ENCODE measurements around the gene CYREN. TPM values are rescaled to one million over a fixed set of nuclear protein-coding genes. Genes with fewer than 3 reads are reported as not detected.

Gene CYREN
- total RNA-seq, 4 donors from 2014 or later: 41.8 to 50.6 (median 49.4) TPM

- Histone ChIP-seq H3K27me3 (no peaks in the 10 kb centered on the region), H3K9me3 (no peaks in the 10 kb centered on the region), H3K4me1 (peaks cover 0 to 10% (median 0%) of the 10 kb centered on the region in 4 donors), H3K27ac (no peak overlapping the region), H3K36me3 (peaks cover 6 to 93% (median 21%) of the 10 kb centered on the region in 3 donors), H3K4me3 (no peak overlapping the region)
- WGBS, 2 donors: 87 to 93% methylated on average over 9 to 11 of the region's 11 CpGs
- DNase-seq (ENCODE audit: low spot score in 2 of 2): no peak
- TF ChIP-seq EP300 (IDR thresholded peaks at IDR 0.05) (no peak), CTCF (IDR thresholded peaks at IDR 0.05) (no peak), POLR2A (IDR thresholded peaks at IDR 0.05) (no peak)
These were observed 22.5 kb upstream of the CYREN start for GRCh38 chr7:135192914-135193536.

- Histone ChIP-seq H3K27me3 (no peaks in the 10 kb centered on the region), H3K9me3 (no peaks in the 10 kb centered on the region), H3K27ac (no peak overlapping the region), H3K4me1 (peaks cover 0 to 10% (median 0%) of the 10 kb centered on the region in 4 donors), H3K36me3 (peaks cover 6 to 93% (median 28%) of the 10 kb centered on the region in 3 donors), H3K4me3 (no peak overlapping the region)
- TF ChIP-seq CTCF (IDR thresholded peaks at IDR 0.05) (no peak), POLR2A (IDR thresholded peaks at IDR 0.05) (no peak), EP300 (IDR thresholded peaks at IDR 0.05) (no peak)
- no peak for DNase-seq (ENCODE audit: low spot score in 2 of 2)
These were observed 20.2 kb upstream of the CYREN start for GRCh38 chr7:135190703-135191102.

GRCh38 chr7:135189961-135190360 is 19.5 kb upstream of the CYREN start:
- 67 to 83% methylated on average over 4 of the region's 4 CpGs for WGBS, 2 donors
- Histone ChIP-seq H3K9me3 (no peaks in the 10 kb centered on the region), H3K4me1 (peaks cover 0 to 10% (median 0%) of the 10 kb centered on the region in 4 donors), H3K4me3 (no peak overlapping the region), H3K27ac (no peak overlapping the region), H3K36me3 (peaks cover 6 to 93% (median 34%) of the 10 kb centered on the region in 3 donors), H3K27me3 (no peaks in the 10 kb centered on the region)
- DNase-seq (ENCODE audit: low spot score in 2 of 2): no peak
- TF ChIP-seq EP300 (IDR thresholded peaks at IDR 0.05) (no peak), POLR2A (IDR thresholded peaks at IDR 0.05) (no peak), CTCF (IDR thresholded peaks at IDR 0.05) (no peak)

- no peak for DNase-seq (ENCODE audit: low spot score in 2 of 2)
- H3K36me3 ChIP-seq: peaks cover 6 to 93% (median 34%) of the 10 kb centered on the region in 3 donors
- no peak for TF ChIP-seq POLR2A (IDR thresholded peaks at IDR 0.05)
- no peak for TF ChIP-seq EP300 (IDR thresholded peaks at IDR 0.05)
- no peak for TF ChIP-seq CTCF (IDR thresholded peaks at IDR 0.05)
These were observed 18.7 kb upstream of the CYREN start for GRCh38 chr7:135189221-135189662.

GRCh38 chr7:135188298-135188984 is 17.9 kb upstream of the CYREN start:
- Histone ChIP-seq H3K36me3 (peaks cover 6 to 93% (median 34%) of the 10 kb centered on the region in 3 donors), H3K4me1 (peaks cover 0 to 10% (median 0%) of the 10 kb centered on the region in 4 donors), H3K9me3 (peaks cover 0 to 4% (median 0%) of the 10 kb centered on the region in 4 donors), H3K4me3 (no peak overlapping the region), H3K27me3 (no peaks in the 10 kb centered on the region), H3K27ac (no peak overlapping the region)
- WGBS, 2 donors: 95 to 98% methylated on average over 11 to 12 of the region's 12 CpGs
- no peak for DNase-seq (ENCODE audit: low spot score in 2 of 2)
- TF ChIP-seq EP300 (IDR thresholded peaks at IDR 0.05): no peak
- TF ChIP-seq POLR2A (IDR thresholded peaks at IDR 0.05): no peak
- TF ChIP-seq CTCF (IDR thresholded peaks at IDR 0.05): no peak

More at GRCh38 chr7:135189221-135189662, 18.7 kb upstream of the CYREN start:
- Histone ChIP-seq H3K9me3 (no peaks in the 10 kb centered on the region), H3K27me3 (no peaks in the 10 kb centered on the region), H3K27ac (no peak overlapping the region), H3K4me3 (no peak overlapping the region), H3K4me1 (peaks cover 0 to 10% (median 0%) of the 10 kb centered on the region in 4 donors)
- WGBS, 2 donors: 90 to 96% methylated on average over 6 of the region's 6 CpGs
